HG02623 (cell line): ENCODE results near the gene TMEM120B.

Experiments
- ATAC-seq: cut with Tn5 transposase; IDR thresholded peaks from one replicate; pipeline ENCODE4 v1.9.1; 2021; ENCODE audit warnings: moderate library complexity; ENCODE audit not compliant: unreplicated experiment

The TMEM120B gene

DNA sequence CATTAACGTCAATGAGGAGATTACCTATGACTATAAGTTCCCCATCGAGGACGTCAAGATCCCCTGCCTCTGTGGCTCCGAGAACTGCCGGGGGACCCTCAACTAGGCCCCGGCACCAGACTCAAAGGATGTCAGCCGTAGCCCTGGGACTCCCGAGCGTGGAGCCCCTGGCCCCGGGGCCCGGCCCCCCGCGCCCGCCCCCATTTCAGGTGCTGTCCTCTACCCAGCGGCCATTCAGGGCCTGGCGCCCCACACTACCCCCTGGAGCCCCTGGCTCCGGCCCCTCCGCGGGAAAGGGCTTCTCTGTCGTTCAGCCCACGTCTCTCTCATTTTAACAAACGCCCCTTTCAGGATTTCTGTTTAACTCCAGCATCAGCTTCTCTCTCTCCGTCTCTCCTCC lies 117.6 kb downstream of the TMEM120B start:
- ATAC-seq: no peak

DNA sequence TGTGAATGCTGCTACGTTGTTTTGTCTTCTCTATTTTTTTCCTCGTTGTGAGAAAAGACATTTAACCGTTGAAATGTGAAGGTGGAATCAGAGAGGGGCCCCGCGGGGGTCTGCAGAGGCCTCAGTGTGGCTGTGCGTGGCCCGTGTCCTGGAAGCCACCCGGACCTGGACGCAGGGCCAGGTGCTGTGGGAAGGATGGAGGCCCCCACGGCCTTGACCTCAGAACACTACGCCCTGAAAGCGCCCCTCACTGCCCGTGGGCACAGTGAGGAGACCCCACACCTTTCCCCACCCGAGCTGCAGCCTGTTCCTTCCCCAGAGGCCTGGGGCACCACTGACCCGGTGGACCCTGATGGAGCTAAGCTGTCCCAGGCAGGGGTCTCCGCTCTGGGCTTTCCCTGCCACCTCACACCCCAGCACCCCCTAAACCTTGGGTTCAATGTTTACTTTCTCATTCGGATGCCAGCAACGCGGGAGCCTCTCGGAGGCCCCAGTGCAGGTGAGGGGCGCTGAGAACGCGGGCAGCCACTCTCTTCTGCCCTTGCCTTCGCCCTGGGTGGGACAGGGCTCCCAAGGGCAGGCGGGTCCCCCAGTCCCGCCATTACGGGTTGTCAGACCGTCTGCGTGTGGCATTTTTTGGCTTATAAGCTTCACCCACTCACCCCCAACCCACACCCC lies 118.2 kb downstream of the TMEM120B start:
- ATAC-seq: no peak
